ENCODE data around the gene TYMP.

DNA sequence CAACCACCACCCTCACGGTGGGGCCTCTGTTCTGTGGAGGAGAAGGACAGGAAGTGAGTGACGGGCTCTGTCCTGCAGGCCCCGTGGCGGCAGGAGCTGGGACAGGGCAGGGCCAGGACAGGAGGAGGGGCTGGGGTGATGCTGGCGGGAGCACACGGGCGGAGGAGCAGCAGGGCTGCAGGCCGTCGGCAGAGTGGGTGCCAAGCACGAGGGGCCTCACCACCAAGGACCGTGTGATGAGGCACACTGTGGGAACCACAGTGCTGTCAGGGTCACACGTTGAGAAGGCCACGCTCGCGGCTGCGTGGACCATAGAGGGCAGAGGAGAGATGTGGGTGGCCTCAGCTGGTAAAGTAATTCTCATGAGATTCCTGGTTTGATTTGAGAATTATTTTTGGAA is 12.9 kb downstream of the TYMP start:
- TF ChIP-seq SP2 (IDR thresholded peaks at IDR 0.05; ENCODE audit: low read length) = no peak
- TF ChIP-seq POLR2A (IDR thresholded peaks at IDR 0.05; ENCODE audit: control extremely low read depth in 1 of 2, low read depth in 2 of 2, low read length in 2 of 2) = no peak
- TF ChIP-seq CTCF (IDR thresholded peaks at IDR 0.05; ENCODE audit: control extremely low read depth in 1 of 3, insufficient read depth in 1 of 3, low read depth in 1 of 3, low read length in 3 of 3) = no peak
- TF ChIP-seq RFX5 (IDR thresholded peaks at IDR 0.05; ENCODE audit: borderline replicate concordance, low read depth, low read length) = no peak
- TF ChIP-seq, protein P1, sequence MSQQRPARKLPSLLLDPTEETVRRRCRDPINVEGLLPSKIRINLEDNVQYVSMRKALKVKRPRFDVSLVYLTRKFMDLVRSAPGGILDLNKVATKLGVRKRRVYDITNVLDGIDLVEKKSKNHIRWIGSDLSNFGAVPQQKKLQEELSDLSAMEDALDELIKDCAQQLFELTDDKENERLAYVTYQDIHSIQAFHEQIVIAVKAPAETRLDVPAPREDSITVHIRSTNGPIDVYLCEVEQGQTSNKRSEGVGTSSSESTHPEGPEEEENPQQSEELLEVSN (IDR thresholded peaks at IDR 0.05) = no peak
- no peak for TF ChIP-seq SIN3A (conservative IDR thresholded peaks at IDR 0.05 in 1 of 2, IDR thresholded peaks at IDR 0.05 in 1 of 2; ENCODE audit: low read depth in 1 of 2, low read length in 2 of 2)
- TF ChIP-seq MAFK (IDR thresholded peaks at IDR 0.05; ENCODE audit: low read depth, low read length) = no peak
- TF ChIP-seq CREB1 (IDR thresholded peaks at IDR 0.05) = no peak
- TF ChIP-seq SIX5 (IDR thresholded peaks at IDR 0.05; ENCODE audit: low read depth, low read length) = no peak
- no peak for TF ChIP-seq TCF12 (IDR thresholded peaks at IDR 0.05; ENCODE audit: low read depth, low read length)
- no peak for TF ChIP-seq EGR1 (IDR thresholded peaks at IDR 0.05; ENCODE audit: borderline replicate concordance, low read depth, low read length)
